A549 (cell line): ENCODE measurements around the gene OLIG2. TPM values are rescaled to one million over a fixed set of nuclear protein-coding genes. Genes with fewer than 3 reads are reported as not detected.

ENCODE experiments used
- ATAC-seq, 2 experiments: fragments of 200-7000 bp in 1 of 2; fragments of >200 bp in 1 of 2; cut with Nextera tagmentation in 1 of 2; cut with Tn5 transposase in 1 of 2; 3 replicates each; pipeline versions ENCODE4 v1.8.0 to v1.9.1; 2018 to 2020; ENCODE audit warnings: mild to moderate bottlenecking in 1 of 2, moderate library complexity in 1 of 2
- CTCF ChIA-PET: fragments of 300-600 bp; sonication (Branson Sonifier 250); formaldehyde crosslinking; extraction: SDS; loops from one replicate; lab custom pipeline; 2021; ENCODE audit warnings: antibody characterized with exemption, inconsistent platforms; lab: Yijun Ruan, JAX
- POLR2A ChIA-PET: fragments of 350-600 bp; formaldehyde crosslinking; extraction: SDS; loops from one replicate; lab custom pipeline; 2021; ENCODE audit warnings: antibody characterized with exemption, inconsistent platforms; lab: Yijun Ruan, JAX
- DNase-seq, 2 experiments: peaks; one replicate each; pipeline versions ENCODE4 v3.0.0 to v3.0.0-alpha.2; 2011 to 2016; ENCODE audit warnings: low read depth in 1 of 2, low spot score in 1 of 2
- FAIRE-seq: peaks from 2 replicates; lab custom pipeline; 2011; peaks lifted over from hg19 to GRCh38; lab: Jason Lieb, UNC
- H3K27ac ChIP-seq, 2 experiments: fragments of >200 bp; sonication (Bioruptor Twin); formaldehyde crosslinking; 3 replicates each; pipeline ENCODE4 v1.5.1; 2016 to 2017
- H3K4me1 ChIP-seq: fragments of >200 bp; sonication (Bioruptor Twin); formaldehyde crosslinking; 3 replicates; pipeline ENCODE4 v1.6.1; 2016
- H3K4me2 ChIP-seq: fragments of >200 bp; sonication (Bioruptor Twin); formaldehyde crosslinking; 3 replicates; pipeline ENCODE4 v1.6.1; 2016
- H3K4me3 ChIP-seq: fragments of >200 bp; sonication (Bioruptor Twin); formaldehyde crosslinking; 3 replicates; pipeline ENCODE4 v1.5.1; 2016
- H3K9me3 ChIP-seq: fragments of >200 bp; sonication (Bioruptor Twin); formaldehyde crosslinking; 3 replicates; pipeline ENCODE4 v1.6.1; 2016
- ATOH8 ChIP-seq: fragments of 250-450 bp; sonication (Bioruptor Pico); IDR thresholded peaks from 2 replicates; pipeline ENCODE4 v1.5.0; 2020; ENCODE audit warnings: low read depth, mild to moderate bottlenecking, moderate library complexity
- CHD4 ChIP-seq: fragments of 200-600 bp; sonication (generic); IDR thresholded peaks from 2 replicates; pipeline ENCODE4 v1.6.1; 2016; ENCODE audit warnings: antibody characterized with exemption, mild to moderate bottlenecking, borderline replicate concordance
- EHMT2 ChIP-seq: fragments of 200-600 bp; sonication (generic); IDR thresholded peaks from 2 replicates; pipeline ENCODE4 v1.6.1; 2016; ENCODE audit warnings: antibody characterized with exemption, low read depth, mild to moderate bottlenecking, moderate library complexity
- FOSB ChIP-seq: fragments of 250-450 bp; sonication (Bioruptor Pico); IDR thresholded peaks from 2 replicates; pipeline ENCODE4 v1.5.0; 2020; ENCODE audit warnings: mild to moderate bottlenecking, moderate library complexity
- FOSL2 ChIP-seq, 2 experiments: fragments of 450-650 bp in 1 of 2; fragments of >200 bp in 1 of 2; sonication (Bioruptor Twin) in 1 of 2; formaldehyde crosslinking; IDR thresholded peaks; 2 replicates each; pipeline versions ENCODE4 v1.5.0 to v1.6.1; 2016 to 2020; ENCODE audit warnings: mild to moderate bottlenecking in 1 of 2, moderate library complexity in 1 of 2
- HOXB13 ChIP-seq: fragments of 250-450 bp; sonication (Bioruptor Pico); IDR thresholded peaks from 2 replicates; pipeline ENCODE4 v1.5.0; 2020; ENCODE audit warnings: low read depth, mild to moderate bottlenecking, moderate library complexity
- HOXB5 ChIP-seq: fragments of 250-450 bp; sonication (Bioruptor Pico); IDR thresholded peaks from 2 replicates; pipeline ENCODE4 v1.5.0; 2020; ENCODE audit warnings: mild to moderate bottlenecking, moderate library complexity
- JUN ChIP-seq, 2 experiments: fragments of >200 bp; sonication (Bioruptor Twin); formaldehyde crosslinking; IDR thresholded peaks; 2 replicates in 1 of 2; 3 replicates in 1 of 2; pipeline ENCODE4 v1.6.1; 2016 to 2017
- JUNB ChIP-seq: fragments of >200 bp; sonication (Bioruptor Twin); formaldehyde crosslinking; IDR thresholded peaks from 2 replicates; pipeline ENCODE4 v1.6.1; 2016
- MAFK ChIP-seq: fragments of 450-650 bp; IDR thresholded peaks from 2 replicates; pipeline ENCODE4 v1.6.1; 2014; ENCODE audit not compliant: partially characterized antibody
- MAZ ChIP-seq: fragments of 150-350 bp; IDR thresholded peaks from 2 replicates; pipeline ENCODE4 v1.6.1; 2014; ENCODE audit warnings: antibody characterized with exemption, low read depth, low read length, borderline replicate concordance
- NPAS2 ChIP-seq: fragments of 250-450 bp; sonication (Bioruptor Pico); IDR thresholded peaks from 2 replicates; pipeline ENCODE4 v1.8.0; 2022; ENCODE audit warnings: mild to moderate bottlenecking, moderate library complexity, borderline replicate concordance
- RNF2 ChIP-seq: fragments of 200-600 bp; sonication (generic); IDR thresholded peaks from 2 replicates; pipeline ENCODE4 v1.6.1; 2016; ENCODE audit warnings: low read depth, mild to moderate bottlenecking, antibody characterized with exemption, moderate library complexity, borderline replicate concordance
- TP53 ChIP-seq: fragments of 250-450 bp; sonication (Bioruptor Pico); IDR thresholded peaks from 2 replicates; pipeline ENCODE4 v1.5.0; 2021; ENCODE audit warnings: mild to moderate bottlenecking, moderate library complexity
- USF2 ChIP-seq: fragments of 450-650 bp; IDR thresholded peaks from 2 replicates; pipeline ENCODE4 v1.6.1; 2014; ENCODE audit warnings: antibody characterized with exemption
- ZNF302 ChIP-seq: fragments of 250-450 bp; sonication (Bioruptor Pico); IDR thresholded peaks from 2 replicates; pipeline ENCODE4 v1.9.0; 2021; ENCODE audit warnings: inconsistent platforms, mild to moderate bottlenecking, moderate library complexity
- WGBS: methylation state at CpG from one replicate; pipeline ENCODE4 v1.1.6; 2017; ENCODE audit errors: missing lambda C conversion rate; 5-methylcytosine and 5-hydroxymethylcytosine counted together
- polyA plus RNA-seq, 4 experiments: library from polyadenylated mRNA; depleted of rRNA in 3 of 4; stranded (reverse); fragments of >200 nt; fragmentation: RNase III in 1 of 4; extraction: RNeasy Plus Mini Kit Qiagen cat#74134 plus additional on column Dnase treatment in 1 of 4; gene quantifications; 2 replicates in 3 of 4; 3 replicates in 1 of 4; pipeline ENCODE4 v1.2.3, GENCODE V29; 2011 to 2017

OLIG2 gene
- polyA plus RNA-seq, 2 of the 4 experiments (the other 2 are of a cell fraction) = not detected

GRCh38 chr21:33030633-33031032 lies 4.9 kb downstream of the OLIG2 start:
- no peak overlapping the region for H3K27ac ChIP-seq
- no peak overlapping the region for H3K4me3 ChIP-seq
- no peak for FAIRE-seq
- TF ChIP-seq FOSL2 (IDR thresholded peaks at IDR 0.05) (no peak), FOSL2 (CRISPR knock-in tag; IDR thresholded peaks at IDR 0.05) (no peak), RNF2 (no peak), FOSB (CRISPR knock-in tag) (no peak), ZNF302 (CRISPR knock-in tag) (no peak), ATOH8 (CRISPR knock-in tag) (no peak), JUN (IDR thresholded peaks at IDR 0.05) (no peak), MAFK (no peak), EHMT2 (no peak), JUNB (no peak), MAZ (no peak)
- TF ChIP-seq, all 56 proteins: peak for 0
- WGBS = 12% methylated on average over 6 of the region's 6 CpGs
- Histone ChIP-seq H3K9me3 (no peaks in the 10 kb centered on the region), H3K4me1 (no peaks in the 10 kb centered on the region), H3K4me2 (no peak overlapping the region)
- ATAC-seq (peak in 1 of 2 experiments; percentile 13; a peak in 1 of 6 replicates), DNase-seq (no peak)
- ChIA-PET POLR2A (no interaction called here), CTCF (interaction anchor here (1.3 kb wide), 1 partner anchor 90 kb away, joined by 3 read pairs; no protein-coding TSS in a partner anchor)

GRCh38 chr21:33031152-33031911 lies 5.6 kb downstream of the OLIG2 start:
- Histone ChIP-seq H3K4me1 (no peaks in the 10 kb centered on the region), H3K27ac (no peak overlapping the region), H3K4me3 (no peak overlapping the region), H3K4me2 (no peak overlapping the region), H3K9me3 (no peaks in the 10 kb centered on the region)
- CTCF ChIA-PET = interaction anchor here (1.3 kb wide), 1 partner anchor 91 kb away, joined by 3 read pairs; no protein-coding TSS in a partner anchor
- ATAC-seq (no peak; a peak in 1 of 6 replicates), DNase-seq (no peak), FAIRE-seq (no peak)
- no peak for TF ChIP-seq HOXB13 (CRISPR knock-in tag)
- WGBS = 33% methylated on average over 3 of the region's 10 CpGs
- POLR2A ChIA-PET = no interaction called here

GRCh38 chr21:33032434-33033047 lies 6.8 kb downstream of the OLIG2 start:
- DNase-seq (no peak), ATAC-seq (peak in 1 of 2 experiments; percentile 17; a peak in 2 of 6 replicates), FAIRE-seq (no peak)
- Histone ChIP-seq H3K4me2 (no peak overlapping the region), H3K4me3 (no peak overlapping the region), H3K9me3 (no peaks in the 10 kb centered on the region), H3K4me1 (no peaks in the 10 kb centered on the region), H3K27ac (no peak overlapping the region)
- 18% methylated on average over 8 of the region's 10 CpGs for WGBS
- POLR2A ChIA-PET = no interaction called here
- TF ChIP-seq RNF2 = no peak
- no peak for TF ChIP-seq CHD4
- TF ChIP-seq TP53 = no peak
- no peak for TF ChIP-seq HOXB5 (CRISPR knock-in tag)
- no peak for TF ChIP-seq USF2
- no peak for TF ChIP-seq NPAS2 (CRISPR knock-in tag)
- CTCF ChIA-PET = interaction anchor here (1.1 kb wide), 2 partner anchors 46 to 95 kb away, joined by 3 to 4 read pairs; no protein-coding TSS in a partner anchor
